NCI-H345 treated with DMSO at 0.1 percent for 48 hours (cell line): ENCODE data around the gene DENND2A.
"Not testable (repeated sequence)": the region's sequence is repeated elsewhere in the genome, so short reads cannot be mapped to it uniquely, and the experiment has no call there.

Experiments
- DNase-seq: peaks from one replicate; lab custom pipeline; 2025; ENCODE audit not compliant: unreplicated experiment; lab: John Stamatoyannopoulos, UW

The DENND2A gene

DNA sequence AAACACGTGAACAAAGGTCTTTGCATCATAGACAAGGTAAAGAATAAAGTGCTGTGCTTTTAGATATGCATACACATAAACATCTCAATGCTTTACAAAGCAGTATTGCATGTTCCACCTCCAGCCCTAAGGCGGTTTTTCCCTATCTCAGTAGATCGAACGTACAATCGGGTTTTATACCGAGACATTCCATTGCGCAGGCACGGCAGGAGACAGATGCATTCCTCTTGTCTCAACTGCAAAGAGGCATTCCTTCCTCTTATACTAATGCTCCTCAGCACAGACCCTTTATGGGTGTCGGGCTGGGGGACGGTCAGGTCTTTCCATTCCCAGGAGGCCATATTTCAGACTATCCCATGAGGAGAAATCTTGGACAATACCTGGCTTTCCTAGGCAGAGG, 87.4 kb downstream of the DENND2A start:
- DNase-seq: not testable (repeated sequence)

DNA sequence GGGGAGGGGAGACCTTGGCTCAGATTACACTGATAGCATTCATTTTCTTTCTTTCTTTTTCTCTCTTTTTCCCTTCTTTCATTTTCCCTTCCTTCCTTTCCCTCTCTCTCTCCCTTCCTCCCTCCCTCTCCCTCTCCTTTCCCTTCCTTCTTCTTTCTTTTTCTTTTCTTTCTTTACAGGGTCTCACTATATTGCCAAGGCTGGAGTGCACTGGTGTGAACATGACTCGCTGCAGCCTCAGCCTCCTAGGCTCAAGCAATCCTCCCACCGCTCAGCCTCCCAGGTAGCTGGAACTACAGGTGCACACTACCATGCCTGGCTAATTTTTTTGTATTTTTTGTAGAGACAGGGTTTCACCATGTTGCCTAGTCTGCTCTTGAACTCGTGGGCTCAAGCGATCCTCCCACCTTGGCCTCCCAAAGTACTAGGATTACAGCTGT, 88.4 kb downstream of the DENND2A start:
- DNase-seq: no peak

DNA sequence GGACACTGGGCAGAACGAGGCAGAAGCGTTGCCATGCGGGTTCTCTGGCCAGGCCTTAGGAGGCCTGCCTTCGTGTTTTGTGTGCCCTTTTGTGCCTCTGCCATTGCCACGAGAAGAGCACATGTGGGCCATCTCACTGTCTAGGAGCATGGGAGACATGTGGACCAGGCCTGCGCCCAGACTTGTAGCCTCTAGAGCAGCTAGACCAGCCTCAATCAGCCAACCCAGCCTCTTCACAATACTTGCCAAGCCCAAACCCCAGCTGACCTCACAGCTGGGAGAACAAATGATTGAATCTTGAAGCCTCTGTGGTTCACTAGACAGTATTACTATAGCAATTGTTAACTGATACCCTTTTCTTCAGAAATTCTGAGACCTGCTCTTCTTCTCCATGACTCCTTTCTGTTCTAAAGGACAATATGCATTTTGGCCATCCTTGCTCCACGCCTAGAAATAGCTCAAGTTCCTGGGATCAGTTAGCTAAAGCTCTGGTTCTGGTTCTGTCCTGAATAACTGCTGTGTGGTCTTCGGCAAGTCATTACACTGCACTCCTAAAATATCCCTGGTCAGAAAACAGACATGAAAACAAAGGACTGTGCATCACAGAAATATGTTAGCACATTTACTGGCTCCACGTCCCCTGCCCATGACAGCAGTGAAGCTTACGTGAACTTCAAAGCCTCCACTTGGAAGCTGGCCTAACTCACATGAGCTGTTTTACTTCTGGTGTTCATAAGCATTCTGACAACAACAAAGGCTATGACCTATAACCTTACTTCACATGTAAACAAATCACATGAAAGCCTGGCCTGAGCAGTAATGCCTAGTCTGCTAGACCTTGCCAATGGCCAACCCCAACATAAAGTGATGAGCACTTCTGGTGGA, 89.0 kb downstream of the DENND2A start:
- DNase-seq: no peak

GRCh38 chr7:140546947-140547346, 93.7 kb downstream of the DENND2A start:
- no peak for DNase-seq

- DNase-seq: no peak
Observed at GRCh38 chr7:140544388-140544826, 96.2 kb downstream of the DENND2A start.

- no peak for DNase-seq
Observed at GRCh38 chr7:140542228-140542603, 98.4 kb downstream of the DENND2A start.

DNA sequence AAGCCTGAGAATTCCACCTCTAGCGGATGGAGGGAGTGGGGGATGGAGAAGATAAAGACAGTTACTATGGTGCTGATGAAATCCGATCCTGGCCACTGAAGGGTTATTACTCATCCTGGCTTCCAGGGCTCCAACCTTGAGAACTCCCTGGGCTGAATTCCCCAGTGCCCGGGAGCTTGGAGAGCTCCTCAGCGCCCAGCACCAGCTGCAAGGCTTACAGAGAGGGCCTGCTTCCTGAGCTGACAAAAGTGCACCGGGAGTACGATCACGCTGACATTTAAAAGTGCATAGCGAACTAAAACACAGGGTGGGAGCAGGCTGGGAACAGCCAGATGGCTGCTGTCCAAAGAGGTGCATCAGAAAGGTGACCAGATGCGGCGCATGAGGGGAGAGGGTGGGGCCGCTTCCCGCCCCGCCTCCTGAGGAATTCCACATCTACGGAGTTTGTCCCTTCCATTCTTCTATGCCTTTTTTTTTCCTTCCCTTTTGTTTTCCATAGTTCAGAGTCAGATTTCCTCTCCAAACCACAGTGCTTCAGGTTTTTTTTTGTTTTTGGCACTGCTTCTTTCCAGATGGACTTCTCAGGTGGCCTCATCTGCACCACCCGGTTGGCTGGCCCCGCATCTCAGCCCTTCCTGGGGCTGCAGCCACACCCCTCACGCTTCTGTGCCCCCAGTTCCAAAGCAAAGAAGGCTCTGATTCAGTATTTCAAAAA, 98.9 kb downstream of the DENND2A start:
- peak; percentile 63 for DNase-seq

DNA sequence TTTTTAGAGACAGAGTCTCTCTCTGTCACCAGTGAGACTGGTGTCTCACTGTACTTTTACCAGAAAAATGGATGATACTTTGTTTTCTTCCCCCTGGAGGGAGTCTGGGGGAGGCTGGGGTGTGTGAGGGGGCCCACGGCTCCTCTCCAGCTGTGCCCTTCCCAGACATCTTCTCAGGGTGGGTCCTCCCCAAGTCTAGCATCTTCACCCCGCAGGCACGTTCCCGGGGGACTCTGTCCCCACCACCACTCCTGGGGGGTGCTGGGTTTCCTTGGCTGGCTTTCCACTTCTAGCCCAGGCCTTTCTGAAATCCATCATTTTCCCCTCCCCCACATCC, 99.5 kb downstream of the DENND2A start:
- no peak for DNase-seq

- no peak for DNase-seq
Observed at GRCh38 chr7:140540136-140540777, 100.4 kb downstream of the DENND2A start.

DNA sequence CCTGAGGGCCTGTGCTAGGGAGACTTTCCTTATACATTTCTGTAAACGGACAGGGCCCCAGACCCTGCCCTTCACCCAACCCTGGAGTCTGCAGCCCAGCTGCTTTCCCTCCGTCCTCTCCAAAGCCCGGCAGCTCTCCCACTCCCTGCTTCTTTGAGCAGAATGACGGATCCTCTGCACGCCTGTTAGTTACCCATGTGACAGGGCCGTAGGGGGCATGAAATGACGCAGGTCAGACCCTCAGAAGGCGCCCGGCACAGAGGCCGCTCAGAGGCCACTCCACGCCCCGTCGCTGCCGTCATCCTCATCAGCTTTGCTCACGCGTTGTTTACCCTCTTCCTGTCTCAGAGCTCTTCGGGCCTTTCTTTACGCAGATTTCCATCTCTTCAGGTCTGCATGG, 101.2 kb downstream of the DENND2A start:
- DNase-seq: no peak

GRCh38 chr7:140537750-140538482, 102.7 kb downstream of the DENND2A start:
- DNase-seq: no peak

GRCh38 chr7:140534743-140535142, 105.9 kb downstream of the DENND2A start:
- DNase-seq: no peak

DNA sequence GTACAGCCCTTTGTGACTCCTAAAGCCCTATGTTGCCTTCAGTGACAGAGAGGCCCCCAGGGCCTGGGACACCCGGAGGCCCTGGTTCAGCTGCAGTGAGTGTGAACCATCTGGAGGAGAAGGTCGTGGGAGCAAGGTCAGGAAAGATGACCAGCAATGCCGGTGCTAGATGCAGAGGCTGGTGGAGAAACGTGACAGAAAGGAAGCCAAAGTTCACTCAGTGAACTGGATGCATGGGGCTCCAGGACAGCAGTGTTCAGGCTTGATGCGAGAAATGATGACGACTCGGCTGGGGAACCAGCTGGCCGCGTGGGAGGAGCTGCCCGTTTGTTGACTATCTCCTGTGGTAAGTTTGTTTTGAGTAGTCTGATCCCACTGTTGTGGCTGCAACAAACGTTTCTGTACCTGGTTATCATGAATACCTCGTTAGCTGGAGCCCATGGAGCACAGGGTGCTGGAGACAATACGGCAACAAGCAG, 107.2 kb downstream of the DENND2A start:
- no peak for DNase-seq

- DNase-seq: not testable (repeated sequence)
Observed at GRCh38 chr7:140529428-140529827, 111.2 kb downstream of the DENND2A start.

DNA sequence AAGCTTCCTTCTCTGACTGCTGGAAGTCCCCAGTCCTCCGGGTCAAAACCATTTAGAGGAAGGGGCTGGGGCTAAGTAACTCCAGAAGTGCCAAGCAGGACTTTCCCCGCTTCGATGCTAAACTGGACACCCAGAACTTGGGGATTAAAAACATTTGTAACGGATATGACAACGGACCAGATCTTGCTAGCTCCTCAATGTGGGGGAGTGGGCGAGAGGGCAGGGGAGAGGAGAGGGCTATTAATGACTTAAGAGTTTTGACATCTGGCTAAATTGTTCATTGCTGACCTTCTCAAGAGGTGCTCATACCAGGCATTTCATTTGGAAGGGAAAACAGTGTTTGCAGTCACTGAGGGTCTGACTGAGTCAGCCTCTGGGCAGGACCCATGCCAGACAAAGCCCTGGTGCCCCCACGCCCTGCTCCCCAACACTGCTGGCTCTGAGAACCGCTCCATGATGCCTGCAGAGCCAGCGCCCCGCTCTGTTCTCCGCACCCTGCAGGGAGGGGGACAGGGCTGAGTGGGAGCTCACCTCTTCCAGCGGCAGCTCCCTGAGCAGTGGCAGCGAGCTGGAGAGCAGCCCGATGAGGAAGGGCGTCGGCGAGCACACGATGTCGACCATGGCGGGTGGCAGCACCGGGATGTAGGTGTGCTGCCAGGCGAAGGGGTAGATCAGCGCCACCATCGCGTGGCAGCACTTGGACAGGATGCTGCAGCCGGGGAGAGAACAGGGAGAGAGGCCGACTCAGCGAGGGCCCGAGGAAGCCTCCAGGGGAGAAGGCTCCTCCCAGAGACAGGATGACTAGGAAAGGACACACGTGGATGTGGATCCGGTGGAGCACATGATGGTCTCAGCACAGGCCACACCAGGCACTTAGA, 113.6 kb downstream of the DENND2A start:
- DNase-seq: no peak

DNA sequence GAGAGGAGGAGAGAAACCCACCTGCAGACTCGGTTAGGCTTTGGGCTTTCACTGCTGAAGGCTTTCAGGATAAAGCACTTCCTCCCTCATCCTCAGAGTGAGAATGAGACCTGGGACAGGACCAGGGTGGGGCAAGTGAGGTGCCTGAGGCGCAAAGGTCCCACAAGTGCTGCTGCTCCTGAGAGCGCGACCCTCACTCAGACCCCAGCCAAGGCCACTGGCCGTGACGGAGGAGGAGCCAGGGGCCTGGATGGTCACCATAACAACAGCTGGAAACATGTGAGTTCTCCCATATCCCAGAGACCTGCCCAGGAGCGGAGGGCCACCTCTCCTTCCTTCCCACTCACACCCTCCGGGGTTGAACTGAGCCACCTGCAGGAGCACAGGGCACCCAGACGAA, 114.4 kb downstream of the DENND2A start:
- DNase-seq: no peak

DNA sequence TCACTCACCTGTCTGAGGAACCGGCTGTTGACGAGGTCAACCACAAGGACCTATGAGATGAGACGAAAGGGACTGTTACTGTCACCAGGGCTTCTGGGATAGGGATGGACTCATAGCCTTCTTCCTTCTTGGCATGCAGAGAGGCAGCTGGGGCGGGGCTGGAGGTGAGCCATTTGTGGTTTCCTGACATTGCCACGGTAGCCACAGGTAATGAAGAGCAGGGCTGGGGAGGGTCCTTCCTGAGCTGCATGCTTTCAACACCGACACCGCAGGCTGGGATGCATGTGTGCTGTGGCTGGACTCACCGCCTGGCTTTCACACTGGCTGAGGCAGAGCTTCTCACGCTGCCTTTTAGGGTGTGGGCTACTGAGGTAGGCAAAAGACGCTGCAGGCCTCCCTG, 114.9 kb downstream of the DENND2A start:
- no peak for DNase-seq

DNA sequence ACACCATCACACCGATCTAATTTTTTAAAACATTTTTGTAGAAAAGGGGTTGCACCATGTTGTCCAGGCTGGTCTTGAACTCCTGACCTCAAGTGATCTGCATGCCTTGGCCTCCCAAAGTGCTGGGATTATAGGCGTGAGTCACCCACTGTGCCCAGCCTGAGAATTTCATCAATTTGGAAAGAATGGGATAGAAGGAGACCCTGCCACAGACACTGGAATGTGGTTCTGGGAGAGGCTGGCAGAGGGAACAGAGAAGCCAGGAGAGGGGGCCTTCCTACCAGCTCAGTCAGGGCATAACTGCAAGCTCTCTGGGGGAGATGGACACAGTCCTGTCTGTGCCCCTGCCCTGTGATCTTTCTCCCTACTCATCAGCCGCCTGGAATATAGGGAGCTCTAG, 119.2 kb downstream of the DENND2A start:
- no peak for DNase-seq

- no peak for DNase-seq
Observed at GRCh38 chr7:140519007-140519399, 121.6 kb downstream of the DENND2A start.

GRCh38 chr7:140518370-140519006, 122.1 kb downstream of the DENND2A start:
- no peak for DNase-seq
